Kasumi-1 (cell line): ENCODE measurements around the gene TSPAN4.

Experiments
- DNase-seq, 2 experiments: peaks; one replicate each; lab custom pipeline; 2025; lab: John Stamatoyannopoulos, UW

The TSPAN4 gene

GRCh38 chr11:836700-837099 is 6.0 kb upstream of the TSPAN4 start:
- no peak for DNase-seq

GRCh38 chr11:837189-837989 is 5.3 kb upstream of the TSPAN4 start:
- no peak for DNase-seq

- no peak for DNase-seq
Measured at GRCh38 chr11:837990-838307, 4.7 kb upstream of the TSPAN4 start.

GRCh38 chr11:838441-839279 is 4.0 kb upstream of the TSPAN4 start:
- peak in 1 of 2 experiments; percentile 21 for DNase-seq

- no peak for DNase-seq
Measured at GRCh38 chr11:839280-839623, 3.4 kb upstream of the TSPAN4 start.

- no peak for DNase-seq
Measured at GRCh38 chr11:839875-840617, 2.6 kb upstream of the TSPAN4 start.

GRCh38 chr11:841981-842369 is 677 bp upstream of the TSPAN4 start:
- peak; percentile 27 to 35 for DNase-seq

GRCh38 chr11:843086-843734 is 558 bp downstream of the TSPAN4 start:
- no peak for DNase-seq

- DNase-seq: no peak
Measured at GRCh38 chr11:843818-844692, 1.4 kb downstream of the TSPAN4 start.

- peak; percentile 21 to 52 for DNase-seq
Measured at GRCh38 chr11:844693-845644, 2.3 kb downstream of the TSPAN4 start.

GRCh38 chr11:845872-846495 is 3.3 kb downstream of the TSPAN4 start:
- DNase-seq: no peak

GRCh38 chr11:846496-847098 is 3.9 kb downstream of the TSPAN4 start:
- DNase-seq: no peak

- no peak for DNase-seq
Measured at GRCh38 chr11:847876-848275, 5.2 kb downstream of the TSPAN4 start.

GRCh38 chr11:848380-848931 is 5.8 kb downstream of the TSPAN4 start:
- DNase-seq: peak; percentile 42 to 66

GRCh38 chr11:849104-849824 is 6.6 kb downstream of the TSPAN4 start:
- no peak for DNase-seq

- no peak for DNase-seq
Measured at GRCh38 chr11:849951-850774, 7.5 kb downstream of the TSPAN4 start.
